SHP77 treated with DMSO at 0.1 percent for 48 hours (cell line): ENCODE results near the gene SIN3B.
A peak's percentile ranks its signal among the peaks of the same experiment; 100 is the strongest.

Source experiments
- DNase-seq: peaks from one replicate; lab custom pipeline; 2025; lab: John Stamatoyannopoulos, UW

Gene SIN3B

GRCh38 chr19:16889366-16889882 is 60.2 kb downstream of the SIN3B start:
- DNase-seq = peak; percentile 60

GRCh38 chr19:16889883-16890460 is 60.8 kb downstream of the SIN3B start:
- peak; percentile 66 for DNase-seq

- DNase-seq = no peak
These were observed 61.4 kb downstream of the SIN3B start for GRCh38 chr19:16890461-16891184.

- DNase-seq = no peak
These were observed 62.6 kb downstream of the SIN3B start for GRCh38 chr19:16891696-16892382.

GRCh38 chr19:16892436-16892835 is 63.2 kb downstream of the SIN3B start:
- no peak for DNase-seq

- peak; percentile 63 for DNase-seq
These were observed 63.9 kb downstream of the SIN3B start for GRCh38 chr19:16892868-16893685.

GRCh38 chr19:16893686-16893989 is 64.4 kb downstream of the SIN3B start:
- peak; percentile 63 for DNase-seq

- peak; percentile 15 for DNase-seq
These were observed 64.9 kb downstream of the SIN3B start for GRCh38 chr19:16894080-16894479.

GRCh38 chr19:16895467-16896145 is 66.4 kb downstream of the SIN3B start:
- peak; percentile 34 for DNase-seq

GRCh38 chr19:16896146-16897028 is 67.2 kb downstream of the SIN3B start:
- no peak for DNase-seq

- peak; percentile 74 for DNase-seq
These were observed 68.0 kb downstream of the SIN3B start for GRCh38 chr19:16897029-16897855.

GRCh38 chr19:16897856-16898161 is 68.6 kb downstream of the SIN3B start:
- no peak for DNase-seq

GRCh38 chr19:16898361-16899015 is 69.3 kb downstream of the SIN3B start:
- no peak for DNase-seq

GRCh38 chr19:16899566-16900075 is 70.4 kb downstream of the SIN3B start:
- DNase-seq = peak; percentile 70

- DNase-seq = no peak
These were observed 72.4 kb downstream of the SIN3B start for GRCh38 chr19:16901491-16902175.

- DNase-seq = no peak
These were observed 73.3 kb downstream of the SIN3B start for GRCh38 chr19:16902545-16902944.

GRCh38 chr19:16903347-16903746 is 74.1 kb downstream of the SIN3B start:
- DNase-seq = no peak

GRCh38 chr19:16904599-16904998 is 75.4 kb downstream of the SIN3B start:
- no peak for DNase-seq

- DNase-seq = no peak
These were observed 79.6 kb downstream of the SIN3B start for GRCh38 chr19:16908759-16909158.
